NB4 (cell line): ENCODE measurements around the gene DPP10.

Source experiments
- DNase-seq: peaks from one replicate; pipeline ENCODE4 v3.0.0; 2010; ENCODE audit warnings: low read depth
- H3K4me3 ChIP-seq: one replicate; pipeline ENCODE4 v1.5.1; 2011; ENCODE audit warnings: mild to moderate bottlenecking, low read depth, low read length, moderate library complexity
- CTCF ChIP-seq: IDR thresholded peaks from one replicate; pipeline ENCODE4 v1.5.1; 2012; ENCODE audit warnings: low read depth, low read length
- MAX ChIP-seq: IDR thresholded peaks from 2 replicates; pipeline ENCODE4 v1.6.1; 2011; ENCODE audit warnings: low read depth, low read length
- MYC ChIP-seq: IDR thresholded peaks from 2 replicates; pipeline ENCODE4 v1.6.1; 2011; ENCODE audit warnings: low read depth, low read length
- POLR2A ChIP-seq: IDR thresholded peaks from 2 replicates; pipeline ENCODE4 v1.6.1; 2011; ENCODE audit warnings: mild to moderate bottlenecking; ENCODE audit not compliant: insufficient read length; ENCODE audit errors: extremely low read depth

Gene DPP10

GRCh38 chr2:115364093-115364492 is 921.7 kb downstream of the DPP10 start:
- no peak for DNase-seq
- H3K4me3 ChIP-seq: no peak overlapping the region
- no peak for TF ChIP-seq MAX

- TF ChIP-seq POLR2A: no peak
- TF ChIP-seq MAX: no peak
- no peak for TF ChIP-seq MYC
- TF ChIP-seq CTCF: no peak
- no peak overlapping the region for H3K4me3 ChIP-seq
- no peak for DNase-seq
Observed at GRCh38 chr2:115369400-115369799, 927.0 kb downstream of the DPP10 start.

- TF ChIP-seq POLR2A: no peak
- TF ChIP-seq MAX: no peak
- no peak for TF ChIP-seq CTCF
- no peak for TF ChIP-seq MYC
- H3K4me3 ChIP-seq: no peak overlapping the region
- DNase-seq: no peak
Observed at GRCh38 chr2:115374981-115375380, 932.5 kb downstream of the DPP10 start.

- no peak for DNase-seq
- no peak for TF ChIP-seq CTCF
- no peak for TF ChIP-seq MYC
- TF ChIP-seq POLR2A: no peak
- TF ChIP-seq MAX: no peak
- H3K4me3 ChIP-seq: no peak overlapping the region
Observed at GRCh38 chr2:115384399-115384798, 942.0 kb downstream of the DPP10 start.

- no peak for DNase-seq
- TF ChIP-seq CTCF (no peak), MYC (no peak), MAX (no peak), POLR2A (no peak)
Observed at GRCh38 chr2:115386465-115386864, 944.0 kb downstream of the DPP10 start.

GRCh38 chr2:115389024-115389423 is 946.6 kb downstream of the DPP10 start:
- TF ChIP-seq CTCF (no peak), MYC (no peak), MAX (no peak), POLR2A (no peak)
- no peak overlapping the region for H3K4me3 ChIP-seq
- DNase-seq: no peak

More at GRCh38 chr2:115386465-115386864, 944.0 kb downstream of the DPP10 start:
- H3K4me3 ChIP-seq: no peak overlapping the region
